GM08714 (cell line): ENCODE measurements around the gene ZNF451.

Source experiments
- H3K4me3 ChIP-seq: fragments of 200-500 bp; sonication (Bioruptor generic); 2 replicates; pipeline ENCODE4 v1.5.1; 2014; ENCODE audit warnings: mild to moderate bottlenecking, low read length, inconsistent platforms
- ZNF274 ChIP-seq: IDR thresholded peaks from 2 replicates; pipeline ENCODE4 v1.6.1; 2012; ENCODE audit warnings: mild to moderate bottlenecking, low read depth, low read length

ZNF451 gene

GRCh38 chr6:57163956-57164355, 74.0 kb downstream of the ZNF451 start:
- TF ChIP-seq ZNF274: no peak

DNA sequence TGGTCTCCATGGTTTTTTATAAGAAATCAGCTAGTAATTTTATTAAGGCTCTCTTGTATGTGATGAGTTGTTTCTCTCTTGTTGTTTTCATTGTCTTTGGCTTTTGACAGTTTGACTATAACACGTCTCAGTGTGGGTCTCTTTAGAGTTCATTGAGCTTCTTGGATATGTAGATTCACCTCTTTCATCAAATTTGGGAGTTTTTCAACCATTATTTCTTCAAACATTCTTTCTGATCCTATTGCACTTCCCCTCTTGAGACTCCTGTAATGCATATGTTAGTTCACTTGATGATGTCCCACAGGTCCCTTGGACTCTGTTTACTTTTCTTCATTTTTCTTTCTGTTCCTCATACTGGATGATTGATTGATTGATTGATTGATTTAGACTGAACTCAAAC, 75.1 kb downstream of the ZNF451 start:
- H3K4me3 ChIP-seq: no peak overlapping the region
- no peak for TF ChIP-seq ZNF274

More at GRCh38 chr6:57163956-57164355, 74.0 kb downstream of the ZNF451 start:
- no peak overlapping the region for H3K4me3 ChIP-seq

- H3K4me3 ChIP-seq: peak within 1 kb of the TSS; percentile 90
- no peak for TF ChIP-seq ZNF274
These were observed 82.4 kb downstream of the ZNF451 start, which contains the start of gene BAG2 for GRCh38 chr6:57172136-57173055. Gene BAG2, plus strand, starts transcription at chr6:57172326. Its CDS starts 372 bp downstream, at chr6:57172698.

GRCh38 chr6:57173056-57173885, 83.3 kb downstream of the ZNF451 start:
- peak overlapping the region; percentile 90 for H3K4me3 ChIP-seq
- TF ChIP-seq ZNF274: no peak

DNA sequence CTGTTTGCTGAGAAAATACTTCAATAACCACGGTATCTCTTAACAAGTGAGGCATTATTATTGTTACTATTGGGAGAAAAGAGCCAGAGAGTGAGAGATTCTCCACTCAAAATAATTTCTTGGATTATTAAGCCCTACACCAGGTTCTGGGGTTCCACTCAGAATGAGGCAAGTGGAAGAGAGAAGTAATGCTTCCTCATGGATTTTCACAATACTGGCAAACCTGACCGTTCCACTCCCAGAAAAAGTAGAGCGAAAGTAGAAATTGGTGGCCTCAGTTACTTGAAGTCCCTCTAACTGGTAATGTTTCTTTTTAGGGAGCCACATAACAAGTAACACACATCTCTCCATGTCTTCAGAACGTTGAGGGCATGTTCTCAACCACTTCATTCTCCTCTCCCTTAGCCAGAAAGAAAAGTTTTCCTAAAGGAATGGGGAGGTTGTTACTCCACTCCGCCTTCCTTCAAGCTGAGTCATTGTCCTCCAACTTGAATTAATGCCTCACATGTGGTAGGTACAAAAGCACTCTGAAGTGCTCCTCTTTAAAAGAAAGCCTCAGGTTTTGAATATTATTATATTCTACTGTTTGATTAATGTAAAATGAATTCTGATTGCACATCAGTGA, 84.0 kb downstream of the ZNF451 start:
- H3K4me3 ChIP-seq: peak overlapping the region; percentile 90
- no peak for TF ChIP-seq ZNF274

- peak overlapping the region; percentile 90; the same call in 1 of the 2 replicates for H3K4me3 ChIP-seq
- TF ChIP-seq ZNF274: no peak
These were observed 84.5 kb downstream of the ZNF451 start for GRCh38 chr6:57174511-57174907.

GRCh38 chr6:57177545-57178265, 87.7 kb downstream of the ZNF451 start:
- H3K4me3 ChIP-seq: no peak overlapping the region
- no peak for TF ChIP-seq ZNF274

- H3K4me3 ChIP-seq: no peak overlapping the region
- TF ChIP-seq ZNF274: no peak
These were observed 90.6 kb downstream of the ZNF451 start for GRCh38 chr6:57180596-57180995.

- no peak overlapping the region for H3K4me3 ChIP-seq
- TF ChIP-seq ZNF274: no peak
These were observed 92.0 kb downstream of the ZNF451 start for GRCh38 chr6:57182017-57182432.

DNA sequence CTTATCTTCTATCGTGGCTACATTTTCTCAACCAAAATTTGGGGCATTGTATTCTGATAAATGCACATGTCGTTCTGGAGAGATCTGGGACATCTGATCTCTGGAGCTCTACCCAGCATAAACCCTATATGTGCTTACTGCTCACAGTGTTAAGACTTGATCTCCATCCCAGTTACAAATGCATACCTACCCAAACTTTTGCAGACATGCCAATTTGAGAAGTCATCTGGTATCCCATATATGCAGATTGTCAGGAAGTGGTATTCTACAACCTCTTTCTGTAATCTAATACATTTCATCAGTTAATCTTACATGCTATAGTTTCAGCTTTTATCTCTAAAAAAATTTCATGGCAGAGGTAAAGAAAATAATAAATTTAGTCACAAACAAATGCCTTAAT, 93.3 kb downstream of the ZNF451 start:
- H3K4me3 ChIP-seq: no peak overlapping the region
- TF ChIP-seq ZNF274: no peak

GRCh38 chr6:57190140-57190539, 100.2 kb downstream of the ZNF451 start:
- no peak for TF ChIP-seq ZNF274
- H3K4me3 ChIP-seq: no peak overlapping the region

- no peak for TF ChIP-seq ZNF274
- no peak overlapping the region for H3K4me3 ChIP-seq
These were observed 103.2 kb downstream of the ZNF451 start for GRCh38 chr6:57193177-57193576.

DNA sequence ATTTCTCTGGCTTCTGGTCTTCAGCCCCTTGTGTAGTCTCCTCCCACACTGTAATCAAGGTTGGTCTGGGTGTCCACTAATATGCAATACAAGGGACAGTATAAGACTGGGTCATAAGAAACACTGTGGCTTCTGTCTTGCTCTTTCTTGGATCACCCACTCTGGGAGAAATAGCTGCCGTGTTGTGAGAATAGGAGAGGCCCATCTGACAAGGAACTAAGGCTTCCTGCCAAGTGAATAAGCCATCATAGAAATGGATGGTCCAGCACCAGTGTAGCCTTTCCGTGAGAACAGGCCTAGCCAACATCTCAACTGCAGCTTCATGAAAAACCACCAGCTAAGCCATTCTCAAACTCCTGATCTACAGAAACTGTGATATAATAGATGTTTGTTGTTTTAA, 105.5 kb downstream of the ZNF451 start:
- no peak for TF ChIP-seq ZNF274

More for the DNA sequence above, 105.5 kb downstream of the ZNF451 start:
- no peak overlapping the region for H3K4me3 ChIP-seq
